ENCODE data around the gene PLEK. TPM values are rescaled to one million over a fixed set of nuclear protein-coding genes. Genes with fewer than 3 reads are reported as not detected.

Gene PLEK
- total and polyA plus RNA-seq, 5 experiments from 2014 or later = 2.6 to 148 (median 3.9) TPM

GRCh38 chr2:68426848-68427579 is 61.9 kb downstream of the PLEK start:
- Mint-ChIP-seq H3K27ac (peak overlapping the region in 6 of 10 donors; percentile 4 to 87 (median 76)), H3K4me1 (peaks cover 0 to 32% (median 2%) of the 10 kb centered on the region in 4 donors)
- POLR2A ChIA-PET = no interaction called here

DNA sequence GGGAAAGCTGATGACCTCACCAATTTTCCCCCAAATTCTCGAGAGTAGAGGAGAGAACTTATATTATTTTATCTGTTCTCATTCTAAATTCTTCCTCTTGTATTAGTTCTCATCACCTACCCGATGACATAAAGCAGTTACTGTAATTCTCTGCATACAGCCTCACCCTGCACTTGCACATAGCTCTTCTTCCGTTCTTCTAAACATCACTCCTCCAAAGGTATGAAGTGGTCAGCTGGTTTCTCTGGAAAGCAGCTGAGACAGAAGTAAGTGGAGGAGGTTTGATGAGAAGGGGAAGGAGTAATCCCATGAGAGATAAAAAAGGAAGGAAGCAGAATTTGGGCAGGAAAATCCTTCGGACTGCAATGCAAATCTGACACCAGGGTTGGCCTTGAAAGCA is 63.0 kb downstream of the PLEK start:
- no peak overlapping the region for H3K4me3 Mint-ChIP-seq
- peaks cover 0 to 33% (median 3%) of the 10 kb centered on the region in 4 donors for H3K4me1 Mint-ChIP-seq
- ATAC-seq = no peak
- H3K27me3 Mint-ChIP-seq = no peaks in the 10 kb centered on the region
- DNase-seq = no peak
- no peaks in the 10 kb centered on the region for H3K36me3 Mint-ChIP-seq
- no peaks in the 10 kb centered on the region for H3K9me3 Mint-ChIP-seq
- POLR2A ChIA-PET = no interaction called here
- no peak overlapping the region for H3K27ac Mint-ChIP-seq

More at GRCh38 chr2:68426848-68427579, 61.9 kb downstream of the PLEK start:
- Mint-ChIP-seq H3K4me3 (peak overlapping the region in 2 of 10 donors; percentile 11 to 15), H3K27me3 (no peaks in the 10 kb centered on the region), H3K9me3 (no peaks in the 10 kb centered on the region), H3K36me3 (no peaks in the 10 kb centered on the region)
- DNase-seq (peak in 1 of 10 donors; percentile 21), ATAC-seq (peak; percentile 68 to 71)

- peaks cover 0 to 33% (median 3%) of the 10 kb centered on the region in 4 donors for H3K4me1 Mint-ChIP-seq
- no peaks in the 10 kb centered on the region for H3K36me3 Mint-ChIP-seq
- no peak for DNase-seq
- no peaks in the 10 kb centered on the region for H3K9me3 Mint-ChIP-seq
- ATAC-seq = no peak
- H3K27me3 Mint-ChIP-seq = no peaks in the 10 kb centered on the region
- H3K4me3 Mint-ChIP-seq = no peak overlapping the region
- POLR2A ChIA-PET = no interaction called here
- no peak overlapping the region for H3K27ac Mint-ChIP-seq
Measured at GRCh38 chr2:68428746-68429145, 63.7 kb downstream of the PLEK start.

- H3K36me3 Mint-ChIP-seq = no peaks in the 10 kb centered on the region
- DNase-seq (no peak), ATAC-seq (no peak)
- no peaks in the 10 kb centered on the region for H3K9me3 Mint-ChIP-seq
- no peak overlapping the region for H3K27ac Mint-ChIP-seq
- no peak overlapping the region for H3K4me3 Mint-ChIP-seq
- H3K4me1 Mint-ChIP-seq = peaks cover 0 to 33% (median 3%) of the 10 kb centered on the region in 4 donors
- no peaks in the 10 kb centered on the region for H3K27me3 Mint-ChIP-seq
- POLR2A ChIA-PET = no interaction called here
Measured at GRCh38 chr2:68429311-68429826, 64.3 kb downstream of the PLEK start.

- peaks cover 0 to 30% (median 3%) of the 10 kb centered on the region in 4 donors for H3K4me1 Mint-ChIP-seq
- no peaks in the 10 kb centered on the region for H3K9me3 Mint-ChIP-seq
- POLR2A ChIA-PET = no interaction called here
- H3K27ac Mint-ChIP-seq = no peak overlapping the region
- H3K36me3 Mint-ChIP-seq = no peaks in the 10 kb centered on the region
- ATAC-seq (no peak), DNase-seq (no peak)
- no peaks in the 10 kb centered on the region for H3K27me3 Mint-ChIP-seq
- H3K4me3 Mint-ChIP-seq = no peak overlapping the region
Measured at GRCh38 chr2:68431316-68431972, 66.4 kb downstream of the PLEK start.

DNA sequence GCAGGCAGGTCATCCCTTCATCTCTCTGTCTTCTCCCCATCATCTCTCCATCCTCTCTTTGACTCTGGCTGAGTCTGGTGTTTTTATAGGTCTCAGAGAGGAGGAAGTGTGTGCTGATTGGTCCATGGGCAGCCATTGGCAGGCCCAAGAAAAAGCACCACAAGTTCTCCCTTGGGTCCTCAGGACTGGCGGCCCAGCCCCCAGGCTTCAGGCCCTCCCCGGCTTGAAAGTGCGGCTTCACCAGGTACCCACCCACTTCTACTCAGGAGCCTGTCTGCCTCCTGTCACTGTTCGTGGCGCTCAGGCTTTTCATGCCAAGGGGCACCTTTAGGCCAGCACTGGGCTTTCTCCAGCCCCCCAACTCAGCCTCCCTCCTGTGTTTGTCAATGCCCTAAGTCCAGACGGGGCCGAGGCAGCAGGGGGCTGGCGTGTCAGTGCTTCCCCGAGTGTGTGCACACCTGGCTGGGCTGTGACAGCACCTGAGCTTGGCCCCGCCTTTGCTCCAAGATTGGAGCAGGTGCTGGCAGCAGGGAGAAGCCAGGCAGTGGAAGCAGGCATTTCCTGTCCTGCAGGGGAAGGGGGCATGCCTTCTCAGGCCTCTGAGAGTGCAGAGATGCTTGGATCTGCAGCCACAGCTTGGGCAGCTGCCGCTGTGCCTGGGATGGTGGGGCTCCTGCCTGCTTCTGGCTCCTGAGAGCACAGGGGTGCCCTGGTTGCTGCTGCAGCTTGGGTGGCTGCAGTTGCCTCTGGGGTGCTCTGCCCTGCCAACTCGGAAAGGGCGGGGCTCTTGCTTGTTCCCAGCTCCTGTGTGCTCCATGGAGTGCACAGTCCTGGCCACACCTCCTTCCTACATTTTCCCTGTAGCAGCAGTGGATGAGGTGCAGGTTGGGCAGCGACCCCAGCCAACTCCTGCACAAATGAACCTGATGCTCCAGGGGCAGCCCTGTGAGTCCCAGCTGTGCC is 67.9 kb downstream of the PLEK start:
- no peak for ATAC-seq
- no peaks in the 10 kb centered on the region for H3K27me3 Mint-ChIP-seq
- POLR2A ChIA-PET = no interaction called here

DNA sequence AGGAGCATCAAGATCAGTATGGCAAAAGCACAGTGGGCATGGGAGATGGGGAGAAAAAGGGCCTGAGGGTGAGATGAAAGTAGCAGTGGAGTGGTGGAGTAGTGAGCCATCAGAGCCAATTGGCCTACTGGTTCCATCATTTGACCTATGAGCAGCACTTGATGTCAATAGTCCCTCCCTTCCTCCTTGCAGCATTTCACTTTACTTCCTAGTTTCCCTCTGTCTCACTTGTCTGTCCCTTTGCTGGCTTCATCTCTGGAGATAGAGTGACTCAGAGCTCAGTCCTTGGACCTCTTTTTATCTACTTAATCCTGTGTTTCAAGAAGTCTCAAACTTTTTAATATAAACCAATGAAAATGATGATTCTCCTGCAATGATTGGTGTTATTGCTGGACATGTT is 69.9 kb downstream of the PLEK start:
- no peak for DNase-seq
- POLR2A ChIA-PET = no interaction called here
- no peak overlapping the region for H3K27ac Mint-ChIP-seq
- H3K4me3 Mint-ChIP-seq = no peak overlapping the region
- H3K9me3 Mint-ChIP-seq = no peaks in the 10 kb centered on the region
- ATAC-seq = no peak
- H3K4me1 Mint-ChIP-seq = peaks cover 0 to 23% (median 1%) of the 10 kb centered on the region in 4 donors
- H3K36me3 Mint-ChIP-seq = no peaks in the 10 kb centered on the region
- no peaks in the 10 kb centered on the region for H3K27me3 Mint-ChIP-seq

More for the DNA sequence above, 67.9 kb downstream of the PLEK start:
- DNase-seq = no peak
- Mint-ChIP-seq H3K36me3 (no peaks in the 10 kb centered on the region), H3K9me3 (no peaks in the 10 kb centered on the region), H3K27ac (peak overlapping the region in 2 of 10 donors; percentile 19 to 22), H3K4me3 (no peak overlapping the region), H3K4me1 (peaks cover 0 to 18% (median 1%) of the 10 kb centered on the region in 4 donors)

GRCh38 chr2:68435615-68436014 is 70.5 kb downstream of the PLEK start:
- Mint-ChIP-seq H3K9me3 (no peaks in the 10 kb centered on the region), H3K4me3 (no peak overlapping the region), H3K27me3 (no peaks in the 10 kb centered on the region), H3K27ac (no peak overlapping the region), H3K4me1 (peaks cover 0 to 29% (median 1%) of the 10 kb centered on the region in 4 donors), H3K36me3 (no peaks in the 10 kb centered on the region)
- no peak for DNase-seq
- no peak for ATAC-seq
- POLR2A ChIA-PET = no interaction called here

DNA sequence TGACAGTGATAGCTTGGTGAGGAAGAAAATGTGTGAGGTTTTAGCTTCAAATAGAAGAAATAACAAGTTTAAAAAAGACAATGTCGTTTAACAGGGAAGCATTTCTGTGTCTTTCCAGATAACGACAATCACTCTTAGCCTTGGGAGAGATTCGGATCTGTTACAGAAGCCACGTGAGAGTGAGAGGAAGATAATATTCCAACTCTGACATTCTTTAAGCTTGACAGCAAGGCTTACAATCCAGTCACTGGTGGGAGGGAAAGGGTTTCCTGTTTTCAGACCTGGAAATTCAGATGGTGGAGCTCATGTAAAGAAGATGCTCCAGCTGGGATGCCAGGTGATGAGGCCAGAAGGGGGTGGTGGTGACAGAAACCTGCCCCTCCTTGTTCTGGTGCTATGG is 71.2 kb downstream of the PLEK start:
- Mint-ChIP-seq H3K36me3 (no peaks in the 10 kb centered on the region), H3K27me3 (no peaks in the 10 kb centered on the region), H3K4me3 (no peak overlapping the region), H3K4me1 (peaks cover under 1 to 35% (median 3%) of the 10 kb centered on the region in 4 donors), H3K9me3 (no peaks in the 10 kb centered on the region), H3K27ac (peak overlapping the region in 4 of 10 donors; percentile 7 to 66 (median 24))
- DNase-seq (no peak), ATAC-seq (no peak)
- POLR2A ChIA-PET = no interaction called here

- POLR2A ChIA-PET = no interaction called here
- ATAC-seq (no peak), DNase-seq (no peak)
- peaks cover 4 to 39% (median 7%) of the 10 kb centered on the region in 4 donors for H3K4me1 Mint-ChIP-seq
- no peaks in the 10 kb centered on the region for H3K36me3 Mint-ChIP-seq
- H3K27ac Mint-ChIP-seq = peak overlapping the region in 1 of 10 donors; percentile 58
- no peaks in the 10 kb centered on the region for H3K9me3 Mint-ChIP-seq
- H3K27me3 Mint-ChIP-seq = no peaks in the 10 kb centered on the region
- H3K4me3 Mint-ChIP-seq = no peak overlapping the region
Measured at GRCh38 chr2:68438455-68439303, 73.6 kb downstream of the PLEK start.

DNA sequence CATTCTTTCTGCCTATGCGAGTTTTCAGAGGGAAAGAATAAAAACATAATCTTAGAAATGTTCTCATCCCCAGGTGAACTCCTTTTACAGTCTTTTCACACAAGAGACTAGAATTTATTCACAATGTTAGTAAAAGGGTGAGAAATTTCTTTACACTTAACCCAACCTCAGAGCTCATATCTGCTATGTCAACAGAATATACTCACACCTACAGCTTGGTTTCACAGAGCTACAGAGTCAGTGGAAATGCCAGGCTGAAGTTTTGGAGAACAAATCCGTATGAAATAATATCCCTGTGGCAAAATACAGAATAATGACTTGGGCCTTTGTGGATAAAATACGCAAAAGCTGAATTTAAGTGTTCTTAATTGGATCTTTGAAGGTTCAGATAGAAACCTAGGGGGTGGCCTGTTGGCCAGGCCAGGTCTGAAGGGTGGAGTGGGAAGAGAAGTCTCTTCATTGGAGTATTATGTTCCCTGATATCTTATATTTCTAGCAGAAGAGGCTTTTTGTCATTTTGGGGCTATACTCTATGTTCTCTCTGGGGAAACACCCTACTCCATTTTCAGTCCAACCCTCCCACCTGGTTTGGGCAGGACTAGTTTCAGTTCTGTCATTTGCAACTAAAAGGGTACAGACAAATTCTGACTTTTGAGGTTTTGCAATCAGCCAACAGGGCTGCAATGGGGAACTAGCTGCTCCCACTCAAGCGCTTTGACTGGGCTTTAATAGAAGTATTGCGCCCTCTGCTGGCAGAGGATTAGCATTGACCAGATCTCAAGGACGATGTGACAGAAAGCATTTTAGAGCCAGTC is 76.3 kb downstream of the PLEK start:
- H3K27ac Mint-ChIP-seq = peak overlapping the region in 5 of 10 donors; percentile 45 to 95 (median 81)

More for the DNA sequence above, 76.3 kb downstream of the PLEK start:
- Mint-ChIP-seq H3K27me3 (no peaks in the 10 kb centered on the region), H3K9me3 (no peaks in the 10 kb centered on the region), H3K4me1 (peaks cover 4 to 39% (median 7%) of the 10 kb centered on the region in 4 donors), H3K4me3 (peak overlapping the region in 2 of 10 donors; percentile 36 to 69), H3K36me3 (no peaks in the 10 kb centered on the region)
- POLR2A ChIA-PET = no interaction called here
- DNase-seq = peak; percentile 66 to 88 (median 80)
- peak; percentile 97 to 98 for ATAC-seq
